ENCODE data around the gene SF1.

Gene SF1

GRCh38 chr11:64734811-64735724 is 43.3 kb downstream of the SF1 start:
- in situ Hi-C loops (cut with MboI; ENCODE audit: low sequenced_read_pairs): no loop called here
- DNase-seq (ENCODE audit: low spot score in 2 of 2): no peak
- Histone ChIP-seq H3K27me3 (ENCODE audit: low read depth) (no peaks in the 10 kb centered on the region), H3K4me3 (no peak overlapping the region), H3K36me3 (replicated peaks) (no peaks in the 10 kb centered on the region), H3K4me1 (peaks cover 3% of the 10 kb centered on the region; the same call in 1 of the 2 replicates), H3K9me3 (no peaks in the 10 kb centered on the region; the same call in 1 of the 2 replicates)

- Histone ChIP-seq H3K9me3 (no peaks in the 10 kb centered on the region), H3K4me1 (peaks cover 3% of the 10 kb centered on the region; the same call in 1 of the 2 replicates), H3K4me3 (no peak overlapping the region), H3K27me3 (ENCODE audit: low read depth) (no peaks in the 10 kb centered on the region), H3K36me3 (replicated peaks) (no peaks in the 10 kb centered on the region)
- in situ Hi-C loops (cut with MboI; ENCODE audit: low sequenced_read_pairs): no loop called here
- DNase-seq (ENCODE audit: low spot score in 2 of 2): no peak
These were observed 46.7 kb downstream of the SF1 start for GRCh38 chr11:64731601-64732000.

GRCh38 chr11:64729851-64730382 is 48.4 kb downstream of the SF1 start:
- Histone ChIP-seq H3K9me3 (no peaks in the 10 kb centered on the region), H3K4me1 (peaks cover 3% of the 10 kb centered on the region; the same call in 1 of the 2 replicates), H3K4me3 (no peak overlapping the region), H3K27me3 (ENCODE audit: low read depth) (no peaks in the 10 kb centered on the region), H3K36me3 (replicated peaks) (no peaks in the 10 kb centered on the region)
- peak in 1 of 2 experiments; percentile 77 for DNase-seq (ENCODE audit: low spot score in 2 of 2)
- in situ Hi-C loops (cut with MboI; ENCODE audit: low sequenced_read_pairs): no loop called here

- DNase-seq (ENCODE audit: low spot score in 2 of 2): no peak
- in situ Hi-C loops (cut with MboI; ENCODE audit: low sequenced_read_pairs): no loop called here
- Histone ChIP-seq H3K27me3 (ENCODE audit: low read depth) (no peaks in the 10 kb centered on the region), H3K4me1 (peaks cover 3% of the 10 kb centered on the region; the same call in 1 of the 2 replicates), H3K4me3 (no peak overlapping the region), H3K36me3 (replicated peaks) (no peaks in the 10 kb centered on the region), H3K9me3 (no peaks in the 10 kb centered on the region)
These were observed 49.5 kb downstream of the SF1 start for GRCh38 chr11:64728757-64729365.

GRCh38 chr11:64726867-64727530 is 51.3 kb downstream of the SF1 start:
- Histone ChIP-seq H3K9me3 (no peaks in the 10 kb centered on the region), H3K36me3 (replicated peaks) (no peaks in the 10 kb centered on the region), H3K27me3 (ENCODE audit: low read depth) (peaks cover 6% of the 10 kb centered on the region), H3K4me3 (no peak overlapping the region), H3K4me1 (peaks cover 3% of the 10 kb centered on the region; the same call in 1 of the 2 replicates)
- no peak for DNase-seq (ENCODE audit: low spot score in 2 of 2)
- in situ Hi-C loops (cut with MboI; ENCODE audit: low sequenced_read_pairs): no loop called here

- in situ Hi-C loops (cut with MboI; ENCODE audit: low sequenced_read_pairs): no loop called here
- H3K9me3 ChIP-seq: no peaks in the 10 kb centered on the region
- H3K4me3 ChIP-seq: no peak overlapping the region
- H3K4me1 ChIP-seq: no peaks in the 10 kb centered on the region; the same call in 1 of the 2 replicates
- no peaks in the 10 kb centered on the region for H3K36me3 ChIP-seq (replicated peaks)
- peaks cover 14% of the 10 kb centered on the region for H3K27me3 ChIP-seq (ENCODE audit: low read depth)
- DNase-seq (ENCODE audit: low spot score in 2 of 2): no peak
These were observed 52.1 kb downstream of the SF1 start for GRCh38 chr11:64726211-64726641.

- DNase-seq (ENCODE audit: low spot score in 2 of 2): no peak
- Histone ChIP-seq H3K9me3 (no peaks in the 10 kb centered on the region), H3K27me3 (ENCODE audit: low read depth) (peaks cover 26% of the 10 kb centered on the region), H3K4me3 (no peak overlapping the region), H3K36me3 (replicated peaks) (no peaks in the 10 kb centered on the region), H3K4me1 (no peaks in the 10 kb centered on the region; the same call in 1 of the 2 replicates)
- in situ Hi-C loops (cut with MboI; ENCODE audit: low sequenced_read_pairs): no loop called here
These were observed 53.3 kb downstream of the SF1 start for GRCh38 chr11:64724863-64725532.

- no peaks in the 10 kb centered on the region for H3K36me3 ChIP-seq (replicated peaks)
- no peak for DNase-seq (ENCODE audit: low spot score in 2 of 2)
- no peak overlapping the region for H3K4me3 ChIP-seq
- H3K4me1 ChIP-seq: no peaks in the 10 kb centered on the region; the same call in 1 of the 2 replicates
- H3K27me3 ChIP-seq (ENCODE audit: low read depth): peaks cover 34% of the 10 kb centered on the region
- in situ Hi-C loops (cut with MboI; ENCODE audit: low sequenced_read_pairs): no loop called here
- H3K9me3 ChIP-seq: no peaks in the 10 kb centered on the region
These were observed 54.2 kb downstream of the SF1 start for GRCh38 chr11:64723907-64724862.

GRCh38 chr11:64723117-64723906 is 55.0 kb downstream of the SF1 start, which contains the start of gene NRXN2:
TSS of gene NRXN2 (minus strand) at chr11:64723197. CDS start at chr11:64713699, 9,498 bp downstream.
- no peaks in the 10 kb centered on the region for H3K9me3 ChIP-seq
- no peaks in the 10 kb centered on the region for H3K36me3 ChIP-seq (replicated peaks)
- H3K27me3 ChIP-seq (ENCODE audit: low read depth): peaks cover 43% of the 10 kb centered on the region
- DNase-seq (ENCODE audit: low spot score in 2 of 2): peak; percentile 68 to 88
- peak within 1 kb of the TSS; percentile 56 for H3K4me3 ChIP-seq
- no peaks in the 10 kb centered on the region; the same call in 1 of the 2 replicates for H3K4me1 ChIP-seq
- in situ Hi-C loops (cut with MboI; ENCODE audit: low sequenced_read_pairs): no loop called here

- no peaks in the 10 kb centered on the region; the same call in 1 of the 2 replicates for H3K4me1 ChIP-seq
- in situ Hi-C loops (cut with MboI; ENCODE audit: low sequenced_read_pairs): no loop called here
- no peak for DNase-seq (ENCODE audit: low spot score in 2 of 2)
- no peaks in the 10 kb centered on the region for H3K9me3 ChIP-seq
- no peak overlapping the region for H3K4me3 ChIP-seq
- no peaks in the 10 kb centered on the region for H3K36me3 ChIP-seq (replicated peaks)
- peaks cover 52% of the 10 kb centered on the region for H3K27me3 ChIP-seq (ENCODE audit: low read depth)
These were observed 55.9 kb downstream of the SF1 start for GRCh38 chr11:64722141-64723065.

GRCh38 chr11:64721359-64721699 is 57.0 kb downstream of the SF1 start:
- Histone ChIP-seq H3K36me3 (replicated peaks) (no peaks in the 10 kb centered on the region), H3K4me1 (no peaks in the 10 kb centered on the region; the same call in 1 of the 2 replicates)

More at GRCh38 chr11:64721359-64721699, 57.0 kb downstream of the SF1 start:
- Histone ChIP-seq H3K4me3 (no peak overlapping the region), H3K9me3 (no peaks in the 10 kb centered on the region), H3K27me3 (ENCODE audit: low read depth) (peaks cover 62% of the 10 kb centered on the region)
- DNase-seq (ENCODE audit: low spot score in 2 of 2): no peak
- in situ Hi-C loops (cut with MboI; ENCODE audit: low sequenced_read_pairs): no loop called here

Data from HAP-1 (cell line).